Measurements from ENCODE around the gene CREG2.

Gene CREG2

GRCh38 chr2:101429453-101429852 is 42.1 kb upstream of the CREG2 start:
- TF ChIP-seq CTCF (IDR thresholded peaks at IDR 0.05; ENCODE audit: insufficient read depth, low read depth, low read length, missing control alignments) = no peak
- DNase-seq (ENCODE audit: low read depth) = no peak
- H3K4me3 ChIP-seq (ENCODE audit: low read length) = no peak overlapping the region

- TF ChIP-seq CTCF (IDR thresholded peaks at IDR 0.05; ENCODE audit: insufficient read depth, low read depth, low read length, missing control alignments) = no peak
- DNase-seq (ENCODE audit: low read depth) = no peak
- no peak overlapping the region for H3K4me3 ChIP-seq (ENCODE audit: low read length)
These were observed 41.3 kb upstream of the CREG2 start for GRCh38 chr2:101428422-101429176.

- DNase-seq (ENCODE audit: low read depth) = no peak
- H3K4me3 ChIP-seq (ENCODE audit: low read length) = no peak overlapping the region
- TF ChIP-seq CTCF (IDR thresholded peaks at IDR 0.05; ENCODE audit: insufficient read depth, low read depth, low read length, missing control alignments) = no peak
These were observed 40.4 kb upstream of the CREG2 start for GRCh38 chr2:101427743-101428142.

DNA sequence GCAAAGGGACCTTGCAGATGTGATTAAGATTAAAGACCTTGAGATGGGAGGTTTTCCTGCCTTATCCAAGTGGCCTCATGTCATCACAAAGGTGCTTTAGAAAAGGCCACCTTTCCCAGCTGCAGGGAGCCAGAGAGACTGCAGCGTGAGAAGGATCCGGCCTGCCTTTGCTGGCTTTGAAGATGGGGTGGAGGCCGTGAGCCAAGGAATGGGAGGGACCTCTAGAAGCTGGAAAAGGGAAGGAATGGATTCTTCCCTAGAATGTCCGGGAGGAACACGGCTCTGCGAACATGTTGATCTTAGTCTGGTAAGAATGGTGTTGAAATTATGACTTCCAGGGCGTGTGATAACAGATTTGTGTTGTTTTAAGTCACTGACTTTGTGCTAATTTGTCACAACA is 39.9 kb upstream of the CREG2 start:
- no peak for DNase-seq (ENCODE audit: low read depth)
- no peak overlapping the region for H3K4me3 ChIP-seq (ENCODE audit: low read length)
- TF ChIP-seq CTCF (IDR thresholded peaks at IDR 0.05; ENCODE audit: insufficient read depth, low read depth, low read length, missing control alignments) = no peak

DNA sequence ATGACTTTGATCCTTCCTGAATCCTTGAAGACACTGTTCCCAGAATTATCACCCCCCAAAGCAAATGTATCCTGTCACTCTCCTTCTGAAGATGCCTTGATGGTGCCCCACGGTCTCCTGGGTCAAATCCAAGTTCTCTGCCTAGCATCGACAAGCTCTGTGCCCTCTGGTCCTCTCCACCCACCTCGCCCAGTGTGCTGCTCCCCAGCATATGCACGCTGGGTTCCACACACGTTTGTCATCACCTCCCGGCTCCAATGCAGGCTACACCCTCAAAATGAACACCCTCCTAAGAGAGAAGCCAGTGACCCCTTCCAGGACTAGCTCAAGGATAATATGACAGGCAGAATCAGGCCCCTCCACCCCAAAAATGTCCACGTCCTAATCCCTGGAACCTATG is 39.5 kb upstream of the CREG2 start:
- H3K4me3 ChIP-seq (ENCODE audit: low read length) = no peak overlapping the region
- no peak for TF ChIP-seq CTCF (IDR thresholded peaks at IDR 0.05; ENCODE audit: insufficient read depth, low read depth, low read length, missing control alignments)
- DNase-seq (ENCODE audit: low read depth) = no peak

- no peak overlapping the region for H3K4me3 ChIP-seq (ENCODE audit: low read length)
- DNase-seq (ENCODE audit: low read depth) = no peak
- no peak for TF ChIP-seq CTCF (IDR thresholded peaks at IDR 0.05; ENCODE audit: insufficient read depth, low read depth, low read length, missing control alignments)
These were observed 33.3 kb upstream of the CREG2 start for GRCh38 chr2:101420623-101421022.

- H3K4me3 ChIP-seq (ENCODE audit: low read length) = no peak overlapping the region
- peak; percentile 80 for TF ChIP-seq CTCF (IDR thresholded peaks at IDR 0.05; ENCODE audit: insufficient read depth, low read depth, low read length, missing control alignments)
- DNase-seq (ENCODE audit: low read depth) = peak; percentile 77
These were observed 31.9 kb upstream of the CREG2 start for GRCh38 chr2:101419096-101419663.
